H1 (cell line): Measurements from ENCODE around the gene C2orf81. TPM values are rescaled to one million over a fixed set of nuclear protein-coding genes. Genes with fewer than 3 reads are reported as not detected.
A peak's percentile ranks its signal among the peaks of the same experiment; 100 is the strongest.

Experiments used
- CTCF ChIA-PET: fragments of 300-600 bp; sonication (Branson Sonifier 250); formaldehyde crosslinking; loops from one replicate; lab custom pipeline; 2021; ENCODE audit not compliant: partially characterized antibody; lab: Charles Lee
- POLR2A ChIA-PET: fragments of 300-600 bp; sonication (Branson Sonifier 250); formaldehyde crosslinking; loops from one replicate; lab custom pipeline; 2021; ENCODE audit warnings: inconsistent platforms; ENCODE audit not compliant: partially characterized antibody; lab: Charles Lee
- DNase-seq, 2 experiments: peaks; one replicate each; pipeline versions ENCODE4 v3.0.0 to v3.0.0-alpha.2; 2010 to 2022; ENCODE audit warnings: low spot score in 2 of 2, low read depth in 1 of 2, mixed read lengths in 1 of 2
- FAIRE-seq: peaks from 2 replicates; lab custom pipeline; 2011; peaks lifted over from hg19 to GRCh38; lab: Jason Lieb, UNC
- H2AFZ ChIP-seq: 2 replicates; pipeline ENCODE4 v1.8.1; 2012; ENCODE audit warnings: low read length, inconsistent platforms
- H2AK5ac ChIP-seq: 2 replicates; pipeline ENCODE4 v1.6.1; 2013; ENCODE audit warnings: low read depth, low read length
- H2BK120ac ChIP-seq: replicated peaks from 2 replicates; pipeline ENCODE3; 2013; ENCODE audit warnings: low read depth, low read length, inconsistent platforms
- H2BK12ac ChIP-seq: 2 replicates; pipeline ENCODE4 v1.6.1; 2013; ENCODE audit warnings: low read depth, low read length
- H2BK15ac ChIP-seq: 2 replicates; pipeline ENCODE4 v1.6.1; 2013; ENCODE audit warnings: low read length
- H2BK20ac ChIP-seq: 2 replicates; pipeline ENCODE4 v1.6.1; 2013; ENCODE audit warnings: low read length
- H2BK5ac ChIP-seq: 2 replicates; pipeline ENCODE4 v1.6.1; 2013; ENCODE audit warnings: low read depth, low read length
- H3K14ac ChIP-seq: 2 replicates; pipeline ENCODE4 v1.6.1; 2013; ENCODE audit warnings: inconsistent platforms; ENCODE audit not compliant: insufficient read length
- H3K18ac ChIP-seq: 2 replicates; pipeline ENCODE4 v1.6.1; 2013; ENCODE audit warnings: low read length; ENCODE audit errors: extremely low read depth
- H3K23ac ChIP-seq: 2 replicates; pipeline ENCODE4 v1.6.1; 2013; ENCODE audit warnings: inconsistent platforms; ENCODE audit not compliant: insufficient read length
- H3K23me2 ChIP-seq: 2 replicates; pipeline ENCODE4 v1.6.1; 2013; ENCODE audit warnings: low read depth, low read length
- H3K27ac ChIP-seq: 2 replicates; pipeline ENCODE4 v1.6.1; 2011; ENCODE audit warnings: low read depth, low read length, inconsistent platforms
- H3K27me3 ChIP-seq, 4 experiments: replicated peaks in 1 of 4; 1 replicate in 1 of 4; 2 replicates in 3 of 4; pipeline versions ENCODE4 v1.6.1 to v1.8.1; 2011 to 2013; ENCODE audit warnings: low read length in 3 of 4, mild to moderate bottlenecking in 3 of 4, inconsistent platforms in 2 of 4, mixed read lengths in 2 of 4, moderate library complexity in 1 of 4; ENCODE audit not compliant: control insufficient read depth in 3 of 4, insufficient read depth in 3 of 4; ENCODE audit errors: extremely low read depth in 1 of 4
- H3K36me3 ChIP-seq, 4 experiments: 2 replicates each; pipeline versions ENCODE4 v1.6.1 to v1.8.1; 2011 to 2013; ENCODE audit warnings: mild to moderate bottlenecking in 4 of 4, low read length in 3 of 4, moderate library complexity in 2 of 4, control low read depth in 1 of 4, inconsistent platforms in 1 of 4; ENCODE audit not compliant: insufficient read depth in 4 of 4, control insufficient read depth in 2 of 4
- H3K4ac ChIP-seq: replicated peaks from 2 replicates; pipeline ENCODE3; 2013; ENCODE audit warnings: low read length, low read depth, mixed read lengths, inconsistent platforms; ENCODE audit not compliant: insufficient read length
- H3K4me1 ChIP-seq, 4 experiments: replicated peaks in 1 of 4; 1 replicate in 1 of 4; 2 replicates in 3 of 4; pipeline versions ENCODE4 v1.6.1 to v1.8.1; 2011 to 2013; ENCODE audit warnings: low read length in 3 of 4, inconsistent platforms in 2 of 4, mixed read lengths in 1 of 4; ENCODE audit not compliant: insufficient read depth in 4 of 4, control insufficient read depth in 3 of 4
- H3K4me2 ChIP-seq, 2 experiments: 2 replicates each; pipeline versions ENCODE4 v1.6.1 to v1.8.1; 2011 to 2013; ENCODE audit warnings: low read depth in 2 of 2, low read length in 2 of 2, control low read depth in 1 of 2, inconsistent platforms in 1 of 2, mild to moderate bottlenecking in 1 of 2; ENCODE audit not compliant: insufficient read depth in 1 of 2
- H3K4me3 ChIP-seq, 4 experiments: fragments of 200-600, 300-600 bp in 1 of 4; sonication (generic), shearing (Covaris generic), sonication (Bioruptor Twin) in 1 of 4; 2 replicates each; pipeline versions ENCODE4 v1.5.1 to v1.8.1; 2011 to 2016; ENCODE audit warnings: low read length in 4 of 4, low read depth in 3 of 4, control low read depth in 2 of 4, inconsistent platforms in 2 of 4, mild to moderate bottlenecking in 2 of 4, mixed read lengths in 1 of 4, moderate library complexity in 1 of 4; ENCODE audit not compliant: insufficient read depth in 2 of 4; ENCODE audit errors: extremely low read depth in 1 of 4
- H3K56ac ChIP-seq: replicated peaks from 2 replicates; pipeline ENCODE3; 2013; ENCODE audit warnings: low read depth, mild to moderate bottlenecking, mixed read lengths, low read length, inconsistent platforms; ENCODE audit not compliant: insufficient read length
- H3K79me1 ChIP-seq: 2 replicates; pipeline ENCODE4 v1.6.1; 2013; ENCODE audit warnings: low read depth, low read length, control low read depth
- H3K79me2 ChIP-seq, 2 experiments: 2 replicates each; pipeline versions ENCODE4 v1.6.1 to v1.8.1; 2012 to 2013; ENCODE audit warnings: low read length in 2 of 2, mild to moderate bottlenecking in 2 of 2, inconsistent platforms in 1 of 2; ENCODE audit not compliant: insufficient read depth in 2 of 2, control insufficient read depth in 1 of 2
- H3K9ac ChIP-seq, 4 experiments: replicated peaks in 1 of 4; 1 replicate in 1 of 4; 2 replicates in 3 of 4; pipeline versions ENCODE4 v1.6.1 to v1.8.1; 2011 to 2013; ENCODE audit warnings: low read depth in 3 of 4, low read length in 3 of 4, control low read depth in 2 of 4, mild to moderate bottlenecking in 2 of 4, moderate library complexity in 2 of 4, inconsistent platforms in 1 of 4; ENCODE audit errors: extremely low read depth in 1 of 4
- H3K9me3 ChIP-seq, 2 experiments: 2 replicates each; pipeline versions ENCODE4 v1.6.1 to v1.8.1; 2012 to 2013; ENCODE audit warnings: mild to moderate bottlenecking in 2 of 2, moderate library complexity in 2 of 2, control low read depth in 1 of 2, inconsistent platforms in 1 of 2, low read depth in 1 of 2, low read length in 1 of 2, mixed read lengths in 1 of 2; ENCODE audit not compliant: insufficient read depth in 2 of 2
- H4K20me1 ChIP-seq, 2 experiments: replicated peaks in 1 of 2; 2 replicates each; pipeline versions ENCODE3 to v1.8.1; 2011 to 2013; ENCODE audit warnings: inconsistent platforms in 2 of 2, low read length in 2 of 2, mild to moderate bottlenecking in 1 of 2; ENCODE audit not compliant: insufficient read depth in 2 of 2, control insufficient read depth in 1 of 2
- H4K5ac ChIP-seq: 2 replicates; pipeline ENCODE4 v1.6.1; 2013; ENCODE audit warnings: low read length, low read depth, mixed read lengths, inconsistent platforms; ENCODE audit not compliant: insufficient read length
- H4K8ac ChIP-seq: 2 replicates; pipeline ENCODE4 v1.8.0; 2013; ENCODE audit warnings: mild to moderate bottlenecking, moderate library complexity, low read length, inconsistent platforms; ENCODE audit not compliant: insufficient read depth; ENCODE audit errors: extremely low read depth
- H4K91ac ChIP-seq: replicated peaks from 2 replicates; pipeline ENCODE3; 2013; ENCODE audit warnings: low read length, mixed read lengths, inconsistent platforms; ENCODE audit not compliant: insufficient read length
- ASH2L ChIP-seq: fragments of 200-600, 300-600 bp; sonication (generic); IDR thresholded peaks from one replicate; pipeline ENCODE4 v1.7.1; 2017; ENCODE audit warnings: low read length
- CEBPB ChIP-seq: IDR thresholded peaks from 2 replicates; pipeline ENCODE4 v1.6.1; 2012; ENCODE audit warnings: low read depth, low read length
- CREB1 ChIP-seq: IDR thresholded peaks from 2 replicates; pipeline ENCODE4 v1.6.1; 2012; ENCODE audit warnings: inconsistent platforms
- KDM1A ChIP-seq: fragments of 200-600, 300-600 bp; sonication (generic); IDR thresholded peaks from 2 replicates; pipeline ENCODE4 v1.7.1; 2016; ENCODE audit warnings: mild to moderate bottlenecking, low read length, borderline replicate concordance
- PHF8 ChIP-seq: fragments of 200-600 bp; sonication (generic); conservative IDR thresholded peaks from 2 replicates; pipeline ENCODE4 v1.7.1; 2012; ENCODE audit warnings: low read depth, mild to moderate bottlenecking, inconsistent platforms, low read length, moderate library complexity
- RFX5 ChIP-seq: IDR thresholded peaks from 2 replicates; pipeline ENCODE4 v1.6.1; 2011; ENCODE audit warnings: low read depth, low read length, improper control_type of control experiment, borderline replicate concordance
- TAF1 ChIP-seq: IDR thresholded peaks from 2 replicates; pipeline ENCODE4 v1.6.1; 2011; ENCODE audit warnings: mild to moderate bottlenecking, low read depth, low read length
- TEAD4 ChIP-seq: IDR thresholded peaks from 2 replicates; pipeline ENCODE4 v1.6.1; 2012; ENCODE audit warnings: low read depth, low read length, inconsistent platforms, mixed read lengths
- WGBS, 2 experiments: shearing (Covaris generic) in 1 of 2; methylation state at CpG; one replicate each; pipeline versions ENCODE4 v1.1.6 to v1.1.7; 2013 to 2015; ENCODE audit warnings: low lambda C conversion rate in 2 of 2, mixed read lengths in 2 of 2, inconsistent platforms in 1 of 2, low coverage in 1 of 2, missing lambda C conversion rate in 1 of 2; ENCODE audit not compliant: insufficient replicate concordance in 2 of 2, insufficient coverage in 1 of 2, insufficient read length in 1 of 2; ENCODE audit errors: extremely low coverage in 1 of 2, missing lambda C conversion rate in 1 of 2; 5-methylcytosine and 5-hydroxymethylcytosine counted together
- polyA plus RNA-seq, 7 experiments: library from polyadenylated mRNA; depleted of rRNA in 3 of 7; stranded (reverse) in 5 of 7; unstranded in 2 of 7; fragments of >200 nt in 5 of 7; fragments of 200-250 nt in 2 of 7; gene quantifications; 1 replicate in 5 of 7; 2 replicates in 1 of 7; 4 replicates in 1 of 7; pipeline versions ENCODE4 v1.2.1 to v1.2.3, GENCODE V29; 2011 to 2013; ENCODE audit warnings: missing spikeins in 2 of 7, mixed read lengths in 2 of 7
- total RNA-seq: library from RNA; stranded (reverse); fragmentation: NEBNext Ultra II Directional; extraction: Animal tissue kit (Norgen Biotek cat#: 25700); gene quantifications from 2 replicates; pipeline ENCODE4 v1.2.1, GENCODE V29; 2021

The C2orf81 gene
- total and polyA plus RNA-seq, 2 of the 8 experiments (the other 6 are each of a cell fraction or from before 2014, with no cell fraction given) = 1.6 to 3.3 TPM

DNA sequence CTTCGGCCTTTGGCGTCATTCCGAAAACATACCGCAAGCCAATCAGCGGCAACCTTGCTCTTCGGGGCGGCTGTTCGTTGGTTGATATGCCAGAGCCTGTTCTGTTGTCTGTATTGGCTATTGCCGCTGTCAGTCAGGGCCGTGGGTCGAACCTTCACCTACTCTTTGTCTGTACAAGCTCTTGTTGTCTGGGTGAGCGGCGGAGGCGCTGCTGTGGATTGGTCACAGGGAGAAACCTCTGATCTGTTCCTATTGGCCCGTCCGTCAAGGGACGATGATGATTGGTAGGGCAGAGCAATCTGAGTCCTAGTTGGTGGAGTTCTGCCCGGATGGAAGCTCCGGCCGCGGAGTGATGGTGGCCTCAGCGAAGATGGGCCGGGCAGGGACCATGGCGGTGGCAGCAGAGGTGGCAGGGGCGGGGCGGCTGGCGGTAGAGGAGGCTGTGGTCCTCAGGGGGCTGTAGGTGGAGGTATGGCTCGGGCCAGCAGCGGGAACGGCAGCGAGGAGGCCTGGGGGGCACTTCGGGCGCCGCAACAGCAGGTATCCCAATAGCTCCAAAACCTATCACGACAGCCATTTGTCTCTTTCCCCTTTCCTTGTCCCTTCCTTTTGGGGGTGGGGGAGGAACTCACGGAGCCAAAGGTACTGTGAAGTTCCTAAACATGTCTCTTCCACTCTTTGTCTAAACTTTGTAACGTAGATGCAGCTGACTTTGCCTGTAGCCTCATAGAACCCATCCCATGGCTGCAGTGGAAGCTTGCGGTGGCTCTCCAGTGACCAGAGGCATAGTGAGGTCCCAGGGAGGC, 36.9 kb upstream of the C2orf81 start, which contains the start of gene WBP1:
Gene WBP1 (plus strand): TSS at position 307 of the 806 bp plus-strand sequence. CDS start 165 bp downstream, at position 472.
- peak within 1 kb of the TSS; percentile 81 for H4K5ac ChIP-seq
- peak within 1 kb of the TSS; percentile 96 for H4K8ac ChIP-seq
- H3K9me3 ChIP-seq = no peaks in the 10 kb centered on the region
- DNase-seq (peak; percentile 98 to 100), FAIRE-seq (peak; percentile 89)
- H3K14ac ChIP-seq = no peak within 1 kb of the TSS
- H3K23me2 ChIP-seq = peaks cover 16% of the 10 kb centered on the region; the same call in 1 of the 2 replicates
- H4K20me1 ChIP-seq = no peaks in the 10 kb centered on the region
- H2BK20ac ChIP-seq = no peak within 1 kb of the TSS
- POLR2A ChIA-PET = interaction anchor here (0.6 to 10.5 kb wide), 27 partner anchors 9 to 377 kb away, joined by 3 to 89 read pairs (median 4); partner anchors contain the start of genes AUP1, C2orf81, CCDC142 and MRPL53
- peak within 1 kb of the TSS; percentile 70 for H3K56ac ChIP-seq
- H3K23ac ChIP-seq = no peak within 1 kb of the TSS
- peaks cover 0 to 12% (median 2%) of the 10 kb centered on the region in 4 experiments; a peak in 4 of 8 replicates for H3K36me3 ChIP-seq
- peak within 1 kb of the TSS; percentile 90 to 98 (median 94) for H3K9ac ChIP-seq
- H2AK5ac ChIP-seq = 0 out of 2 replicates have a peak within 1 kb of the TSS, but pooled peaks have one; percentile 13
- peak within 1 kb of the TSS; percentile 94 for H2BK5ac ChIP-seq
- peak within 1 kb of the TSS; percentile 37; the same call in 1 of the 2 replicates for H2BK15ac ChIP-seq
- peaks cover 0 to 9% of the 10 kb centered on the region in 2 experiments; a peak in 1 of 4 replicates for H3K79me2 ChIP-seq
- peak within 1 kb of the TSS; percentile 91 to 93 for H3K4me2 ChIP-seq
- WGBS, 2 experiments = 1% methylated on average over 25 of the region's 38 CpGs; no CpG with 5 or more reads in 1 of the 2 experiments
- H3K18ac ChIP-seq = peak within 1 kb of the TSS; percentile 96; the same call in 1 of the 2 replicates
- H2BK120ac ChIP-seq = peak within 1 kb of the TSS; percentile 85
- H3K79me1 ChIP-seq = no peaks in the 10 kb centered on the region; the same call in 1 of the 2 replicates
- peak within 1 kb of the TSS; percentile 82; the same call in 1 of the 2 replicates for H2BK12ac ChIP-seq
- peak within 1 kb of the TSS; percentile 95 for H3K27ac ChIP-seq
- peaks cover 0 to 10% (median 2%) of the 10 kb centered on the region in 4 experiments; a peak in 5 of 7 replicates for H3K4me1 ChIP-seq
- peak within 1 kb of the TSS; percentile 43; the same call in 1 of the 2 replicates for H2AFZ ChIP-seq
- H3K4me3 ChIP-seq = peak within 1 kb of the TSS; percentile 83 to 99 (median 98)
- peak within 1 kb of the TSS; percentile 94 for H3K4ac ChIP-seq
- H3K27me3 ChIP-seq = no peaks in the 10 kb centered on the region
- H4K91ac ChIP-seq = peak within 1 kb of the TSS; percentile 93
- CTCF ChIA-PET = interaction anchor here (0.8 to 10.5 kb wide), 8 partner anchors 14 to 190 kb away, joined by 3 to 86 read pairs (median 12); partner anchors contain the start of genes CCDC142, MRPL53 and TTC31
- TF ChIP-seq ASH2L (no peak), CREB1 (peak; percentile 84), RFX5 (0 out of 2 replicates have a peak, but pooled peaks have one; percentile 8), TAF1 (peak; percentile 29; the same call in 1 of the 2 replicates), PHF8 (peak; percentile 66), KDM1A (no peak), TEAD4 (no peak), CEBPB (no peak)
